Upper lobe of left lung (tissue), 6 donors: ENCODE results near the gene TMPRSS6. TPM values are rescaled to one million over a fixed set of nuclear protein-coding genes. Genes with fewer than 3 reads are reported as not detected.
A peak's percentile ranks its signal among the peaks of the same experiment; 100 is the strongest.

Experiments used
- ATAC-seq, 2 donors: fragments of 200-7000 bp; cut with Tn5 transposase; one replicate each; pipeline ENCODE4 v1.9.1; 2022; ENCODE audit warnings: mild to moderate bottlenecking in 2 of 2, moderate library complexity in 2 of 2; ENCODE audit not compliant: low FRiP score in 2 of 2
- DNase-seq, 2 donors: peaks; one replicate each; pipeline ENCODE4 v3.0.0-alpha.2; 2019 to 2020
- H3K27ac ChIP-seq, 4 donors: fragments of 200-600 bp; sonication (generic); one replicate each; pipeline ENCODE4 v1.5.1; 2016 to 2019
- H3K27me3 ChIP-seq, 4 donors: fragments of 200-600 bp; sonication (generic); one replicate each; pipeline ENCODE4 v1.5.1; 2017 to 2019
- H3K36me3 ChIP-seq, 4 donors: fragments of 200-600 bp; sonication (generic); one replicate each; pipeline ENCODE4 v1.5.1; 2016 to 2019
- H3K4me1 ChIP-seq, 4 donors: fragments of 200-600 bp; sonication (generic); one replicate each; pipeline ENCODE4 v1.5.1; 2018 to 2019
- H3K4me3 ChIP-seq, 4 donors: fragments of 200-600 bp; sonication (generic); one replicate each; pipeline ENCODE4 v1.5.1; 2017 to 2019; ENCODE audit warnings: mild to moderate bottlenecking in 2 of 4, moderate library complexity in 1 of 4
- H3K9me3 ChIP-seq, 4 donors: fragments of 200-600 bp; sonication (generic); one replicate each; pipeline ENCODE4 v1.5.1; 2018 to 2019
- EP300 ChIP-seq, 4 donors: sonication (generic); formaldehyde crosslinking; IDR thresholded peaks; one replicate each; pipeline ENCODE4 v1.5.1; 2017; ENCODE audit warnings: antibody characterized with exemption in 4 of 4, control low read depth in 2 of 4
- POLR2A ChIP-seq, 4 donors: fragments of 450-650 bp; IDR thresholded peaks; one replicate each; pipeline ENCODE4 v1.5.1; 2016 to 2017; ENCODE audit warnings: antibody characterized with exemption in 4 of 4, mild to moderate bottlenecking in 2 of 4
- POLR2AphosphoS5 ChIP-seq, 2 donors: sonication (generic); formaldehyde crosslinking; IDR thresholded peaks; one replicate each; pipeline ENCODE4 v1.5.1; 2017; ENCODE audit warnings: antibody characterized with exemption in 2 of 2
- WGBS, 2 donors: methylation state at CpG; one replicate each; pipeline ENCODE4 v1.1.5; 2017 to 2018; 5-methylcytosine and 5-hydroxymethylcytosine counted together
- total RNA-seq, 6 donors: library from RNA; depleted of rRNA in 4 of 6; stranded (reverse); fragments of >200 nt in 4 of 6; gene quantifications; one replicate each; pipeline versions ENCODE4 v1.1.0 to v1.2.1, GENCODE V29; 2016 to 2021
- TF ChIP-seq, protein P1 (sequence below), 6 experiments: fragments of 450-650 bp in 4 of 6; fragments of 200-600 bp in 2 of 6; sonication (generic) in 2 of 6; IDR thresholded peaks; one replicate each; pipeline ENCODE4 v1.5.1; 2016 to 2019; ENCODE audit warnings: antibody characterized with exemption in 6 of 6
- donor health status: DM: no; HTN: no; CAD: no; lungs with moderate emphysema.
- donor health status: DM: no; HTN: yes; CAD: no; lungs with severe emphysema.

Gene TMPRSS6
- total RNA-seq, 6 donors from 2014 or later, result 0.47 to 8.2 (median 2.0) TPM

DNA sequence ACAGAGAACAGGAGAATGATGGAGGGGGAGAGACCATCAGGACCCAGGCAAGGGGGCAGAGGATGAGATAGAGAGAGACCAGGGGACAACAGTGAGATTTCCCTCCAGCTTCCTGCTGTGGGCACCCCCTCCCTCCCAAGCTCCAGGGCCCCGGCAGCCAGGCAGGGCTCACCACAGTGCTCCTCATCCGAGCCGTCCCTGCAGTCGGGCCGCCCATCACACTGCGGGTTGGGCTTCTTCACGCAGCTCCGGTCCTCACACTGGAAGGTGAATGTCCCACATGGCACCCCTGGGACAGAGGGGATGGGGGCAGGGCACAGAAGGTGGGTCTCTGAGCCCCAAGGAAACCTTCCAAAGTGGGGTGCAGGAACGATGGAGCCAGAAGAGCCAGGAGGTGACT lies 38.8 kb downstream of the TMPRSS6 start:
- H3K36me3 ChIP-seq, result no peaks in the 10 kb centered on the region
- WGBS, 2 donors, result 53% methylated on average over 9 of the region's 9 CpGs
- no peaks in the 10 kb centered on the region for H3K4me1 ChIP-seq
- peaks cover 0 to 12% (median 4%) of the 10 kb centered on the region in 4 donors for H3K27me3 ChIP-seq
- no peak overlapping the region for H3K4me3 ChIP-seq
- DNase-seq (no peak), ATAC-seq (no peak)
- H3K27ac ChIP-seq, result no peak overlapping the region
- H3K9me3 ChIP-seq, result no peaks in the 10 kb centered on the region
- TF ChIP-seq, protein P1, sequence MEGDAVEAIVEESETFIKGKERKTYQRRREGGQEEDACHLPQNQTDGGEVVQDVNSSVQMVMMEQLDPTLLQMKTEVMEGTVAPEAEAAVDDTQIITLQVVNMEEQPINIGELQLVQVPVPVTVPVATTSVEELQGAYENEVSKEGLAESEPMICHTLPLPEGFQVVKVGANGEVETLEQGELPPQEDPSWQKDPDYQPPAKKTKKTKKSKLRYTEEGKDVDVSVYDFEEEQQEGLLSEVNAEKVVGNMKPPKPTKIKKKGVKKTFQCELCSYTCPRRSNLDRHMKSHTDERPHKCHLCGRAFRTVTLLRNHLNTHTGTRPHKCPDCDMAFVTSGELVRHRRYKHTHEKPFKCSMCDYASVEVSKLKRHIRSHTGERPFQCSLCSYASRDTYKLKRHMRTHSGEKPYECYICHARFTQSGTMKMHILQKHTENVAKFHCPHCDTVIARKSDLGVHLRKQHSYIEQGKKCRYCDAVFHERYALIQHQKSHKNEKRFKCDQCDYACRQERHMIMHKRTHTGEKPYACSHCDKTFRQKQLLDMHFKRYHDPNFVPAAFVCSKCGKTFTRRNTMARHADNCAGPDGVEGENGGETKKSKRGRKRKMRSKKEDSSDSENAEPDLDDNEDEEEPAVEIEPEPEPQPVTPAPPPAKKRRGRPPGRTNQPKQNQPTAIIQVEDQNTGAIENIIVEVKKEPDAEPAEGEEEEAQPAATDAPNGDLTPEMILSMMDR (IDR thresholded peaks at IDR 0.05), result no peak
- TF ChIP-seq POLR2A (IDR thresholded peaks at IDR 0.05) (no peak), EP300 (IDR thresholded peaks at IDR 0.05) (no peak), POLR2AphosphoS5 (IDR thresholded peaks at IDR 0.05) (no peak)

DNA sequence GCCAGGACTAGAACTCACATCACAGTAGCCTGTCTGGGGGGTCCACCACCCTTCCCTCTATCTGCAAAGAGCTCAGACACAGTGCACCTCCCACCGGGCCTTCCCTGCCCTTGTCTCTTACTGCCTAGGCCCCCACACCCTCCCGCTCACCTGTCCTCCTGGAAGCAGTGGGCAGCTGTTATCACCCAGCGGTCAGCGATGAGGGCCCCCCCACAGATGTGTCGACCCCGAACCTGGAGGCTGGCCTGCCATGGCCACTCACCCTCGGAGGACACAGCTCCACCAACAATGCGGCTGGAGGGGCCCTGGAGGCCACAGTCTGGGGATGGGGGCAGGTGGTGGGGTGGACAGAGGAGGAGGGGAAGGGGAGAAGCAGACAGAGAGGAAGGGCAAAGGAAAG lies 39.2 kb downstream of the TMPRSS6 start:
- H3K27me3 ChIP-seq, result peaks cover 0 to 12% (median 4%) of the 10 kb centered on the region in 4 donors
- H3K4me3 ChIP-seq, result no peak overlapping the region
- ATAC-seq, result no peak
- H3K27ac ChIP-seq, result no peak overlapping the region
- H3K4me1 ChIP-seq, result no peaks in the 10 kb centered on the region
- no peak for TF ChIP-seq EP300 (IDR thresholded peaks at IDR 0.05)
- 74 to 82% methylated on average over 8 of the region's 8 CpGs for WGBS, 2 donors
- no peaks in the 10 kb centered on the region for H3K36me3 ChIP-seq
- H3K9me3 ChIP-seq, result no peaks in the 10 kb centered on the region
- DNase-seq, result no peak

DNA sequence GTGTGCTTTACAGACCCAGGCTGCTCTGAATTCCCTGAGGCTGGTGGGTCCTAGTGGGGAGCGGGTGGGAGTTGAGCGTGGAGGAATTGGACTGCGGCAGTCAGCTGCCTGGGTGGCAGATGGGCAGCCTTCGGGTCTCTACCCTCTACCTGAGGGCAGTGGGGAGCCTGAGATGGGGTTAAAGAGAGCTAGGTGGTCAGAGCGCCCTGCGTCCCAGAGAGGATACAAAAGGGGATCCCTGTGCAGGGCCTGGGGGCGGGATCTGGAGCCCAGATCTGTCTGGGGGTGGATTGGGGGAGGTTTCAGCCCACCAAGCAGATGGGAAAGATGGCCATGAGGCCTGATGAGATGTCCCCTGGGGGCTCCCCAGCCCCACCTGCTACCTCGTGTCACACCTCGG lies 39.8 kb downstream of the TMPRSS6 start:
- Histone ChIP-seq H3K9me3 (no peaks in the 10 kb centered on the region), H3K27me3 (peaks cover 0 to 12% (median 4%) of the 10 kb centered on the region in 4 donors), H3K36me3 (no peaks in the 10 kb centered on the region), H3K27ac (no peak overlapping the region), H3K4me1 (no peaks in the 10 kb centered on the region), H3K4me3 (no peak overlapping the region)
- TF ChIP-seq POLR2AphosphoS5 (IDR thresholded peaks at IDR 0.05), result no peak
- no peak for TF ChIP-seq POLR2A (IDR thresholded peaks at IDR 0.05)
- no peak for TF ChIP-seq EP300 (IDR thresholded peaks at IDR 0.05)
- TF ChIP-seq, protein P1 (IDR thresholded peaks at IDR 0.05), result no peak
- WGBS, 2 donors, result 76 to 80% methylated on average over 8 to 9 of the region's 9 CpGs
- no peak for DNase-seq
- no peak for ATAC-seq

DNA sequence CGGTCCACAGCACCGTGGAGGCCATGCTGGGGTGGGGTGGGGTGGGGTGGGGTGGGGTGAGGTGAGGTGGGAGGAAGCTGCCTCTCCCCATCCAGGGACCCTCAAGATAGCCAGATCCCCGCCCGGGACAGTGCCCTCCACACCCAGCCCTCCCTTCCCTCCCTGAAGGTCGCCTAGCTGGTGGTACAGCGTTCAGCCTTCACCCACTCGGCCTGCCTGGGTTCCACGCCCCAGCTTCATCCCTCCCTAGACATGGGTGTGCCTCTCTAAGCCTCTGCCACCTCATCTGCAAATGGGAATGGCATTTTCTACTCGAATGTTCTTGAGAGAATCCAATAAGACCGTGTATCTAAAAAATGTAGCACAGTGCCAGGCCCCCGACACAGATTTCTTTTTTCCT lies 40.2 kb downstream of the TMPRSS6 start:
- TF ChIP-seq, protein P1 (IDR thresholded peaks at IDR 0.05), result no peak
- no peak for TF ChIP-seq EP300 (IDR thresholded peaks at IDR 0.05)
- Histone ChIP-seq H3K36me3 (no peaks in the 10 kb centered on the region), H3K27me3 (peaks cover 0 to 12% (median 4%) of the 10 kb centered on the region in 4 donors), H3K9me3 (no peaks in the 10 kb centered on the region), H3K4me3 (no peak overlapping the region), H3K27ac (no peak overlapping the region), H3K4me1 (no peaks in the 10 kb centered on the region)
- WGBS, 2 donors, result 41 to 44% methylated on average over 7 of the region's 11 CpGs
- DNase-seq (no peak), ATAC-seq (no peak)

DNA sequence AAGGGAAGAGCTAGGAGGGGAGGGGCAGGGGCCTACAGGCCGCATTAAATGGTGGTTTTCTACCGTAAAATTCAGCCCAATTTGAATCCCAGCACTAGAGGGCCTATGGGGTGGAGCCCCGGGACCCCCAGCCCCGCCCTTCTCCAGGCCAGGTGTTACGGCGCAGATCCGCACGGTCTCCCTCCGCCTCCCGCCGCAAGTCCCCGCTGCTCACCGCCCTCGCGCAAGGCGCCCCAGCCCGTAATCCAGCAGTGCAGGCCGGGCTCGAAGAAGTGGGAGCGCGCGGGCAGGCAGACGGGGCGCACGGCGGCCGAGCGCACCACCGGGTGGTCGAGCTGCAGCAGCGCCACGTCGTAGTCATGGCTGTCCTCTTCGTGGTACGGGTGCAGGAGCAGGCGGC lies 40.7 kb downstream of the TMPRSS6 start:
- DNase-seq (peak in 1 of 2 donors; percentile 78), ATAC-seq (no peak)
- Histone ChIP-seq H3K4me3 (no peak overlapping the region), H3K4me1 (no peaks in the 10 kb centered on the region), H3K36me3 (no peaks in the 10 kb centered on the region), H3K27ac (no peak overlapping the region), H3K27me3 (peaks cover 0 to 12% (median 4%) of the 10 kb centered on the region in 4 donors), H3K9me3 (no peaks in the 10 kb centered on the region)
- WGBS, 2 donors, result 0 to 13% methylated on average over 4 to 18 of the region's 36 CpGs
- no peak for TF ChIP-seq POLR2AphosphoS5 (IDR thresholded peaks at IDR 0.05)
- no peak for TF ChIP-seq POLR2A (IDR thresholded peaks at IDR 0.05)
- TF ChIP-seq EP300 (IDR thresholded peaks at IDR 0.05), result no peak
- TF ChIP-seq, protein P1 (IDR thresholded peaks at IDR 0.05), result no peak
